ENCODE results near the gene CDC7.

DNA sequence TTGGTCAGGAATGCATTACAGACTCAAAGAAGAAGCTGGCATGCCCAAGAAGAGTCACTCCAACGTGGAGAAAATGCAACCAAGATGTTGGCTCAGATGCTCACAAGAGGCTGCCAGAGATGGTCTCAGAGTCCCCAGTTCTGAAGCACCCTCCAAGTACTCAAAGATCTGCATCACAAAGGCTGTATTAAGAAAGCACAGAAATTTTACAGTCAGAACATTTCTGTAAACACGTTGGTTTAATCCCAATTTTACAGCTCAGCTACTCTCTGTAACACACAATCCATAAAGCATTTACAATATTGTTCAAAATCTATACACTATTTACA lies 69.4 kb downstream of the CDC7 start:
- TF ChIP-seq EZH2 (IDR thresholded peaks at IDR 0.05) (no peak), POLR2AphosphoS5 (IDR thresholded peaks at IDR 0.05; ENCODE audit: borderline replicate concordance, low read depth, low read length) (no peak), FOXP2 (optimal IDR thresholded peaks at IDR 0.05; ENCODE audit: control extremely low read depth, extremely low read length, insufficient read depth) (no peak)
